NOMO-1 treated with dmso at 0.1 percent for 144 hours (cell line): ENCODE measurements around the gene ADAMTSL2.

ENCODE experiments used
- DNase-seq: peaks from one replicate; lab custom pipeline; 2025; ENCODE audit not compliant: unreplicated experiment; lab: John Stamatoyannopoulos, UW

Gene ADAMTSL2

DNA sequence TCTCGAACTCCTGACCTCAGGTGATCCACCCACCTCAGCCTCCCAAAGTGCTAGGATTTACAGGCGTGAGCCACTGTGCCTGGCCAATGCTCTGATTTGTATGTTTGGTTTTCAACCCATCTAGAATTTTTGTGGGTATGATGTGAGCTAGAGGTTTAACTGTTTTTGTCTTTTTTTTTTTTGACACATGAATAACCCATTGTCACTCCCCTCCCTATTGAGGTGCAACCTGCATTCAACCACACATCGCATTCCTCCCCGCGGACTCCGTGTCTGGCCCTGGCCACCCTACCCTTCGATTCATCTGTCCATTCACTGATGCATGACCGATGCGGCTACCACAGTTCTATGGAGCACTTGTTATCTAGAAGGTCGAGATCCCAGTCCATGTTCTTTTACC is 84.2 kb downstream of the ADAMTSL2 start:
- no peak for DNase-seq

- DNase-seq, result peak; percentile 61
Observed at GRCh38 chr9:133619791-133620190, 85.3 kb downstream of the ADAMTSL2 start.

GRCh38 chr9:133621725-133622267 is 87.3 kb downstream of the ADAMTSL2 start:
- DNase-seq, result no peak

GRCh38 chr9:133622555-133622954 is 88.1 kb downstream of the ADAMTSL2 start:
- no peak for DNase-seq
